Endothelial cell of umbilical vein (primary cell): ENCODE measurements around the gene LAX1. TPM values are rescaled to one million over a fixed set of nuclear protein-coding genes. Genes with fewer than 3 reads are reported as not detected.

ENCODE experiments used
- BruUV-seq: library from RNA; stranded (reverse); fragments of 400-500 nt; replicated peaks from 2 replicates; lab custom pipeline; 2021; lab: Mats Ljungman, UMichigan
- CTCF ChIA-PET: fragments of 300-600, 350-600 bp; sonication (Branson Sonifier 250); formaldehyde crosslinking; loops from one replicate; lab custom pipeline; 2021; ENCODE audit warnings: antibody characterized with exemption, inconsistent platforms; lab: Charles Lee
- POLR2A ChIA-PET: fragments of 300-600, 350-600 bp; sonication (Branson Sonifier 250); formaldehyde crosslinking; loops from one replicate; lab custom pipeline; 2021; ENCODE audit warnings: antibody characterized with exemption, inconsistent platforms; lab: Charles Lee
- DNase-seq: peaks from one replicate; pipeline ENCODE4 v3.0.0-alpha.2; 2011; ENCODE audit warnings: low read depth, low spot score
- FAIRE-seq: peaks from 2 replicates; lab custom pipeline; 2011; peaks lifted over from hg19 to GRCh38; lab: Jason Lieb, UNC
- H2AFZ ChIP-seq: 2 replicates; pipeline ENCODE4 v1.6.0; 2012; ENCODE audit warnings: low read depth, low read length, control low read depth, inconsistent platforms
- H3K27ac ChIP-seq: 2 replicates; pipeline ENCODE4 v1.5.1; 2011; ENCODE audit warnings: low read depth, mild to moderate bottlenecking, control low read depth, low read length, moderate library complexity; ENCODE audit not compliant: insufficient read depth
- H3K27me3 ChIP-seq, 2 experiments: 2 replicates each; pipeline versions ENCODE4 v1.6.0 to v1.6.1; 2011; ENCODE audit warnings: low read length in 2 of 2, mixed read lengths in 1 of 2; ENCODE audit not compliant: control insufficient read depth in 2 of 2, insufficient read depth in 2 of 2
- H3K36me3 ChIP-seq, 2 experiments: 2 replicates in 1 of 2; 3 replicates in 1 of 2; pipeline ENCODE4 v1.5.1; 2011; ENCODE audit warnings: low read length in 2 of 2, mild to moderate bottlenecking in 1 of 2, moderate library complexity in 1 of 2; ENCODE audit not compliant: control insufficient read depth in 2 of 2, insufficient read depth in 2 of 2; ENCODE audit errors: extremely low read depth in 1 of 2
- H3K4me1 ChIP-seq: 3 replicates; pipeline ENCODE4 v1.5.1; 2011; ENCODE audit warnings: mild to moderate bottlenecking, low read length; ENCODE audit not compliant: control insufficient read depth, insufficient read depth; ENCODE audit errors: extremely low read depth
- H3K4me2 ChIP-seq: 2 replicates; pipeline ENCODE4 v1.6.1; 2011; ENCODE audit warnings: low read length, control low read depth, mixed read lengths; ENCODE audit not compliant: insufficient read depth
- H3K4me3 ChIP-seq, 3 experiments: fragments of 200-600 bp in 1 of 3; sonication (generic), shearing (Covaris generic) in 1 of 3; replicated peaks in 1 of 3; 2 replicates each; pipeline ENCODE4 v1.5.1; 2011 to 2016; ENCODE audit warnings: control low read depth in 3 of 3, low read length in 3 of 3, mild to moderate bottlenecking in 2 of 3, inconsistent platforms in 1 of 3, low read depth in 1 of 3, moderate library complexity in 1 of 3; ENCODE audit not compliant: insufficient read depth in 1 of 3
- H3K79me2 ChIP-seq: 2 replicates; pipeline ENCODE4 v1.6.0; 2012; ENCODE audit warnings: low read length, inconsistent platforms; ENCODE audit not compliant: control insufficient read depth, insufficient read depth
- H3K9ac ChIP-seq: replicated peaks from 2 replicates; pipeline ENCODE3; 2011; ENCODE audit warnings: low read length, control low read depth; ENCODE audit not compliant: insufficient read depth; ENCODE audit errors: extremely low read depth
- H3K9me1 ChIP-seq: replicated peaks from 3 replicates; pipeline ENCODE4 v1.6.0; 2011; ENCODE audit warnings: mild to moderate bottlenecking, low read length; ENCODE audit not compliant: control insufficient read depth, insufficient read depth; ENCODE audit errors: extremely low read depth
- H3K9me3 ChIP-seq: replicated peaks from 2 replicates; pipeline ENCODE4 v1.5.1; 2012; ENCODE audit warnings: low read length, inconsistent platforms; ENCODE audit not compliant: control insufficient read depth, insufficient read depth
- H4K20me1 ChIP-seq: replicated peaks from 2 replicates; pipeline ENCODE3; 2011; ENCODE audit warnings: mild to moderate bottlenecking, low read length; ENCODE audit not compliant: control insufficient read depth, insufficient read depth; ENCODE audit errors: extremely low read depth
- EZH2 ChIP-seq: IDR thresholded peaks from 2 replicates; pipeline ENCODE4 v1.6.1; 2012; ENCODE audit warnings: borderline replicate concordance, low read depth, mild to moderate bottlenecking, moderate library complexity, low read length, inconsistent platforms; ENCODE audit not compliant: severe bottlenecking
- FOS ChIP-seq: IDR thresholded peaks from 2 replicates; pipeline ENCODE4 v1.6.1; 2011; ENCODE audit warnings: mild to moderate bottlenecking, low read length, moderate library complexity, borderline replicate concordance; ENCODE audit not compliant: insufficient read depth
- GATA2 ChIP-seq: IDR thresholded peaks from 2 replicates; pipeline ENCODE4 v1.7.0; 2011; ENCODE audit warnings: low read depth, mild to moderate bottlenecking, moderate library complexity, mixed read lengths, low read length; ENCODE audit not compliant: insufficient read length, insufficient read depth
- JUN ChIP-seq: IDR thresholded peaks from 2 replicates; pipeline ENCODE4 v1.6.1; 2011; ENCODE audit warnings: borderline replicate concordance, low read depth; ENCODE audit not compliant: insufficient read length, insufficient read depth
- POLR2A ChIP-seq: IDR thresholded peaks from 2 replicates; pipeline ENCODE4 v1.6.1; 2012; ENCODE audit warnings: low read depth, mild to moderate bottlenecking, control low read depth, low read length
- dilution Hi-C: fragments of 300-500 bp; cut with MboI; formaldehyde crosslinking; loops from one replicate; pipeline ENCODE4 v1.15.0; 2019; ENCODE audit warnings: low sequenced_read_pairs; ENCODE audit not compliant: extremely low pct_ligation_motif_present
- intact Hi-C: fragments of 100-400 bp; cut with micrococcal nuclease; formaldehyde crosslinking; loops from one replicate; pipeline ENCODE4 v1.10.0; 2022
- polyA plus RNA-seq, 4 experiments: library from polyadenylated mRNA; depleted of rRNA in 3 of 4; stranded (reverse) in 3 of 4; unstranded in 1 of 4; fragments of >200 nt; gene quantifications; 2 replicates each; pipeline versions ENCODE4 v1.2.1 to v1.2.3, GENCODE V29; 2011 to 2012; ENCODE audit warnings: missing spikeins in 1 of 4
- total RNA-seq: library from RNA; stranded (reverse); gene quantifications from 2 replicates; pipeline ENCODE4 v1.2.3, GENCODE V29; 2021
- TF ChIP-seq, protein P1 (sequence below), 2 donors: IDR thresholded peaks; 1 replicate in 1 of 2; 2 replicates in 1 of 2; pipeline ENCODE4 v1.5.1; 2011; ENCODE audit warnings: low read length in 2 of 2, mild to moderate bottlenecking in 2 of 2, moderate library complexity in 2 of 2, control low read depth in 1 of 2, inconsistent platforms in 1 of 2, low read depth in 1 of 2; ENCODE audit not compliant: insufficient read depth in 1 of 2; ENCODE audit errors: extremely low read depth in 1 of 2

LAX1 gene
- total and polyA plus RNA-seq, 2 donors (not counting 3 experiments of a cell fraction or from before 2014, with no cell fraction given), result not detected

DNA sequence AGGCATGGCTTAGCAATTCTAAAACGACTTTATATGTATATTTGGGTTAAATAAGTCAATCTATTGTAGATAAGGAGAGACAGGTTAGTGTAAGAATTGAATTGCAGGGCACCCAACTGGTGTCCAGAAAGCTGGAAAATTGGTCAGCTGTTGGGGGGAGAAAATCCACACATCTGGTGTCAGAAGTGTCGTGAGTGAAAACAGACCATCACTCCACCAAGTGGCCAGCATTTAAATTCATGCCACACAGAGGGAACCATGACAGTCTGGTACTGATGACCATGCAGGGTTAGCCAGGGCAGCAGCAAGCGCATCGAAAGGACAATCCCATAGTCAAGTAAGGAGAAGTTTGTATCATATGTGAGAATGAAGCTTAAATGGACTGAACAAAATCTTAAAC lies 11.7 kb downstream of the LAX1 start:
- Histone ChIP-seq H3K4me1 (peaks cover 3% of the 10 kb centered on the region), H3K9ac (no peak overlapping the region), H3K36me3 (no peaks in the 10 kb centered on the region), H4K20me1 (no peaks in the 10 kb centered on the region), H3K9me3 (no peaks in the 10 kb centered on the region), H3K4me3 (no peak overlapping the region), H3K9me1 (no peaks in the 10 kb centered on the region), H3K27me3 (no peaks in the 10 kb centered on the region), H2AFZ (no peak overlapping the region), H3K4me2 (no peak overlapping the region), H3K79me2 (no peaks in the 10 kb centered on the region), H3K27ac (no peak overlapping the region)
- DNase-seq (no peak), FAIRE-seq (no peak)
- dilution Hi-C loops (no loop called here), intact Hi-C loops (no loop called here)
- ChIA-PET CTCF (interaction anchor here (1.1 to 1.7 kb wide), 5 partner anchors 9 to 75 kb away, joined by 3 to 5 read pairs (median 3); no protein-coding TSS in a partner anchor), POLR2A (interaction anchor here (0.6 kb wide), 1 partner anchor 170 kb away, joined by 11 read pairs; no protein-coding TSS in a partner anchor)
- TF ChIP-seq GATA2, result no peak
- no peak for TF ChIP-seq JUN
- TF ChIP-seq, protein P1, sequence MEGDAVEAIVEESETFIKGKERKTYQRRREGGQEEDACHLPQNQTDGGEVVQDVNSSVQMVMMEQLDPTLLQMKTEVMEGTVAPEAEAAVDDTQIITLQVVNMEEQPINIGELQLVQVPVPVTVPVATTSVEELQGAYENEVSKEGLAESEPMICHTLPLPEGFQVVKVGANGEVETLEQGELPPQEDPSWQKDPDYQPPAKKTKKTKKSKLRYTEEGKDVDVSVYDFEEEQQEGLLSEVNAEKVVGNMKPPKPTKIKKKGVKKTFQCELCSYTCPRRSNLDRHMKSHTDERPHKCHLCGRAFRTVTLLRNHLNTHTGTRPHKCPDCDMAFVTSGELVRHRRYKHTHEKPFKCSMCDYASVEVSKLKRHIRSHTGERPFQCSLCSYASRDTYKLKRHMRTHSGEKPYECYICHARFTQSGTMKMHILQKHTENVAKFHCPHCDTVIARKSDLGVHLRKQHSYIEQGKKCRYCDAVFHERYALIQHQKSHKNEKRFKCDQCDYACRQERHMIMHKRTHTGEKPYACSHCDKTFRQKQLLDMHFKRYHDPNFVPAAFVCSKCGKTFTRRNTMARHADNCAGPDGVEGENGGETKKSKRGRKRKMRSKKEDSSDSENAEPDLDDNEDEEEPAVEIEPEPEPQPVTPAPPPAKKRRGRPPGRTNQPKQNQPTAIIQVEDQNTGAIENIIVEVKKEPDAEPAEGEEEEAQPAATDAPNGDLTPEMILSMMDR (IDR thresholded peaks at IDR 0.05; ENCODE audit: extremely low read depth in 1 of 2, insufficient read depth in 1 of 2, low read depth in 1 of 2, low read length in 2 of 2), result peak in 1 of 2 donors; percentile 9
- TF ChIP-seq POLR2A, result no peak
- no peak for TF ChIP-seq FOS
- no peak for TF ChIP-seq EZH2
- no TSS peak for BruUV-seq
